DND-41 (cell line): Measurements from ENCODE around the gene SWAP70.

Experiments used
- EZH2 ChIP-seq: IDR thresholded peaks from 3 replicates; pipeline ENCODE4 v1.6.1; 2012; ENCODE audit warnings: borderline replicate concordance, low read depth, mild to moderate bottlenecking, moderate library complexity, low read length, inconsistent platforms; ENCODE audit not compliant: severe bottlenecking
- TF ChIP-seq, protein P1 (sequence below): IDR thresholded peaks from 2 replicates; pipeline ENCODE4 v1.5.1; 2012; ENCODE audit warnings: borderline replicate concordance, low read length, moderate library complexity, mild to moderate bottlenecking; ENCODE audit not compliant: poor library complexity, severe bottlenecking; ENCODE audit errors: extremely low read depth

DNA sequence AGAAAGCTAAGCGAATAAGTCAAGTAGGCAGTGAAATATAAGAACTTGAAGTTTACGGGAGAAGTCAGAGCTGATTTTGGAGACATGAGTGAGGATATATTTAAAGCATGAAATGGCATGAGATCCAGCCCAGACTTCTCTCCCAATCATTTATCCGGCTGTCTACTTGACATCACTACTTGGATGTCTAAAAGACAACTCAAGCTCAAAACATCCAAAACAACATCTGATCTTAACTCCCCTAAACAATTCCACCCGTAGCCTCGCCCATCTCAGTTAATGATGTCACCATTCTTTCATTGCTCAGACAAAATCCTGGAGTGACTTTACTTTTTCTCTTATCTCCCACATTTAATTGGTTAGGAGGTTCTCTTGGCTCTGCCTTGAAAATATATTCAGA, 45.9 kb upstream of the SWAP70 start:
- TF ChIP-seq, protein P1, sequence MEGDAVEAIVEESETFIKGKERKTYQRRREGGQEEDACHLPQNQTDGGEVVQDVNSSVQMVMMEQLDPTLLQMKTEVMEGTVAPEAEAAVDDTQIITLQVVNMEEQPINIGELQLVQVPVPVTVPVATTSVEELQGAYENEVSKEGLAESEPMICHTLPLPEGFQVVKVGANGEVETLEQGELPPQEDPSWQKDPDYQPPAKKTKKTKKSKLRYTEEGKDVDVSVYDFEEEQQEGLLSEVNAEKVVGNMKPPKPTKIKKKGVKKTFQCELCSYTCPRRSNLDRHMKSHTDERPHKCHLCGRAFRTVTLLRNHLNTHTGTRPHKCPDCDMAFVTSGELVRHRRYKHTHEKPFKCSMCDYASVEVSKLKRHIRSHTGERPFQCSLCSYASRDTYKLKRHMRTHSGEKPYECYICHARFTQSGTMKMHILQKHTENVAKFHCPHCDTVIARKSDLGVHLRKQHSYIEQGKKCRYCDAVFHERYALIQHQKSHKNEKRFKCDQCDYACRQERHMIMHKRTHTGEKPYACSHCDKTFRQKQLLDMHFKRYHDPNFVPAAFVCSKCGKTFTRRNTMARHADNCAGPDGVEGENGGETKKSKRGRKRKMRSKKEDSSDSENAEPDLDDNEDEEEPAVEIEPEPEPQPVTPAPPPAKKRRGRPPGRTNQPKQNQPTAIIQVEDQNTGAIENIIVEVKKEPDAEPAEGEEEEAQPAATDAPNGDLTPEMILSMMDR: no peak
- TF ChIP-seq EZH2: no peak
